Suppressor macrophage (primary cell): ENCODE results near the gene TMEM120A.
A peak's percentile ranks its signal among the peaks of the same experiment; 100 is the strongest.

Source experiments
- DNase-seq, 4 experiments: peaks; one replicate each; pipeline ENCODE4 v3.0.0-alpha.2; 2020 to 2022

The TMEM120A gene

GRCh38 chr7:75980430-75981202, 13.8 kb downstream of the TMEM120A start:
- DNase-seq = no peak

GRCh38 chr7:75979759-75980429, 14.5 kb downstream of the TMEM120A start:
- no peak for DNase-seq

GRCh38 chr7:75977743-75978142, 16.7 kb downstream of the TMEM120A start:
- no peak for DNase-seq

- peak; percentile 63 to 84 (median 79) for DNase-seq
These were observed 22.2 kb downstream of the TMEM120A start for GRCh38 chr7:75971961-75972763.

GRCh38 chr7:75971309-75971960, 23.0 kb downstream of the TMEM120A start:
- DNase-seq = no peak

GRCh38 chr7:75969704-75970498, 24.5 kb downstream of the TMEM120A start:
- no peak for DNase-seq

- DNase-seq = no peak
These were observed 25.2 kb downstream of the TMEM120A start for GRCh38 chr7:75969182-75969581.

GRCh38 chr7:75968561-75969001, 25.8 kb downstream of the TMEM120A start:
- DNase-seq = no peak

- no peak for DNase-seq
These were observed 26.4 kb downstream of the TMEM120A start for GRCh38 chr7:75968012-75968411.

- peak; percentile 58 to 83 (median 81) for DNase-seq
These were observed 26.9 kb downstream of the TMEM120A start for GRCh38 chr7:75967487-75967997.

- DNase-seq = no peak
These were observed 27.3 kb downstream of the TMEM120A start for GRCh38 chr7:75967055-75967454.

- DNase-seq = no peak
These were observed 28.0 kb downstream of the TMEM120A start for GRCh38 chr7:75966190-75966961.

GRCh38 chr7:75965617-75966016, 28.8 kb downstream of the TMEM120A start:
- DNase-seq = no peak

- DNase-seq = no peak
These were observed 30.9 kb downstream of the TMEM120A start for GRCh38 chr7:75963381-75963995.

- DNase-seq = no peak
These were observed 31.6 kb downstream of the TMEM120A start for GRCh38 chr7:75962607-75963380.

- DNase-seq = no peak
These were observed 33.2 kb downstream of the TMEM120A start for GRCh38 chr7:75961218-75961617.

- no peak for DNase-seq
These were observed 34.0 kb downstream of the TMEM120A start for GRCh38 chr7:75960372-75960771.

GRCh38 chr7:75958802-75959543, 35.4 kb downstream of the TMEM120A start:
- DNase-seq = no peak
